Mesothelial cell of epicardium (in vitro differentiated cells): Measurements from ENCODE around the gene PHOSPHO1. TPM values are rescaled to one million over a fixed set of nuclear protein-coding genes. Genes with fewer than 3 reads are reported as not detected.
"Not testable (repeated sequence)": the region's sequence is repeated elsewhere in the genome, so short reads cannot be mapped to it uniquely, and the experiment has no call there.

ENCODE experiments used
- DNase-seq, 2 experiments: peaks; one replicate each; pipeline ENCODE4 v3.0.0; 2021; ENCODE audit warnings: low spot score in 2 of 2; ENCODE audit not compliant: unreplicated experiment in 2 of 2
- H3K27ac Mint-ChIP-seq: 2 replicates; pipeline ENCODE4 v1.8.0; 2021; ENCODE audit warnings: mixed read lengths
- H3K27me3 Mint-ChIP-seq: 2 replicates; pipeline ENCODE4 v1.8.0; 2021; ENCODE audit warnings: low read depth, mixed read lengths
- H3K36me3 Mint-ChIP-seq: 2 replicates; pipeline ENCODE4 v1.8.0; 2021; ENCODE audit warnings: mixed read lengths
- H3K4me1 Mint-ChIP-seq: 2 replicates; pipeline ENCODE4 v1.8.0; 2021; ENCODE audit warnings: mixed read lengths
- H3K4me3 Mint-ChIP-seq: 2 replicates; pipeline ENCODE4 v1.8.0; 2021; ENCODE audit warnings: mild to moderate bottlenecking, moderate library complexity, mixed read lengths
- H3K9me3 Mint-ChIP-seq: 2 replicates; pipeline ENCODE4 v1.8.0; 2021; ENCODE audit warnings: mixed read lengths
- CTCF ChIP-seq: fragments of 200-600 bp; sonication (generic); IDR thresholded peaks from one replicate; pipeline ENCODE4 v1.5.0; 2021; ENCODE audit warnings: antibody characterized with exemption; ENCODE audit not compliant: unreplicated experiment
- total RNA-seq: library from RNA; stranded (reverse); gene quantifications from 3 replicates; pipeline ENCODE4 v1.2.1, GENCODE V29; 2021

PHOSPHO1 gene
- total RNA-seq, 1 donor from 2014 or later: 0.25 TPM

GRCh38 chr17:49183801-49184200 lies 46.8 kb downstream of the PHOSPHO1 start:
- H3K4me3 Mint-ChIP-seq: no peak overlapping the region

DNA sequence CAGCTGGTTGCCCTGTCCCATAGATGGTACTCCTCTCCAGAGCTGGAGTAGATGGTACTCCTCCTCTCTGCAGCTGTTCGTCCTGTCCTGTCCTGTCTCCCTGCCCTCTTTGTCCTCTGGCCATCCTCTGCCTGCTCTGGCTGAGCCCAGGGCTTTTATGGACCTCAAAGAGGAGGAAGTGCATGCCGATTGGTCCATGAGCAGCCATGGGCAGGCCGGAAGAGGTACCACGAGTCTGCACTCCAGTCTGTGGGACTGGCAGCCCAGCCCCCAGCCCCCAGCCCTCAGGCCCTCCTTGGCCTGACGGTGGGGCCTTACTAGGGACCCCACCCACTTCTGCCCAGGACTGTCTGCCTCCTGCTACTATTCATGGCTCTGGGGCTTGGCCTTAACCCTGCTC lies 47.2 kb downstream of the PHOSPHO1 start:
- H3K27ac Mint-ChIP-seq: no peak overlapping the region
- peaks cover 24% of the 10 kb centered on the region for H3K9me3 Mint-ChIP-seq
- no peak overlapping the region for H3K4me3 Mint-ChIP-seq
- no peak for TF ChIP-seq CTCF
- no peaks in the 10 kb centered on the region for H3K27me3 Mint-ChIP-seq
- no peak for DNase-seq
- no peaks in the 10 kb centered on the region for H3K4me1 Mint-ChIP-seq
- H3K36me3 Mint-ChIP-seq: peaks cover 2% of the 10 kb centered on the region

More at GRCh38 chr17:49183801-49184200, 46.8 kb downstream of the PHOSPHO1 start:
- Mint-ChIP-seq H3K27me3 (no peaks in the 10 kb centered on the region), H3K9me3 (peaks cover 24% of the 10 kb centered on the region), H3K4me1 (no peaks in the 10 kb centered on the region), H3K36me3 (peaks cover 2% of the 10 kb centered on the region), H3K27ac (no peak overlapping the region)
- no peak for DNase-seq
- no peak for TF ChIP-seq CTCF

GRCh38 chr17:49180998-49181635 lies 49.5 kb downstream of the PHOSPHO1 start:
- Mint-ChIP-seq H3K36me3 (peaks cover 2% of the 10 kb centered on the region), H3K4me3 (no peak overlapping the region), H3K27me3 (no peaks in the 10 kb centered on the region), H3K9me3 (peaks cover 33% of the 10 kb centered on the region), H3K27ac (no peak overlapping the region), H3K4me1 (no peaks in the 10 kb centered on the region)
- DNase-seq: no peak
- no peak for TF ChIP-seq CTCF

DNA sequence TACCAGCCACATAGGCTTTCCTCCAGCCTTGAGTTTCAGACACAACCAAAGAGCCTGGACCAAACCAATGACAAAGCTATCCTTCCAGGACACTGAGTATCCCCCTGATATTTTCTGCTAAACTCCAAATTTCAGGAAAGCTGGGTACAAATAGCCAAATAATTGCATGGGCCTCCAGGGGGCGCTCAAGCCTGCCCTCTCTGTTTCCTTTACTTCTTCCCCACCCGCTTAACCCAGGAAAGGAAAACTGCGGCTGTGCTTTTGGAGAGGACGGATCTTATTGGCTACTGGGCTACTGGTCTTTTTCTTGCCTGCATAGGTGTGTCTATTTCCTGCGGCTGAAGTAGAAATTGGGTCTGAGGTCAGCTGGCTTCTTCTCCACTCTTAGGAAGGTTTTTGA lies 50.3 kb downstream of the PHOSPHO1 start:
- DNase-seq: no peak
- peak; percentile 58 for TF ChIP-seq CTCF
- Mint-ChIP-seq H3K27me3 (no peaks in the 10 kb centered on the region), H3K4me1 (no peaks in the 10 kb centered on the region), H3K4me3 (no peak overlapping the region), H3K27ac (no peak overlapping the region), H3K9me3 (peaks cover 34% of the 10 kb centered on the region), H3K36me3 (no peaks in the 10 kb centered on the region)

- H3K4me3 Mint-ChIP-seq, H3K27ac Mint-ChIP-seq, H3K4me1 Mint-ChIP-seq, DNase-seq, H3K36me3 Mint-ChIP-seq: not testable (repeated sequence)
- Mint-ChIP-seq H3K9me3 (peaks cover 49% of the 10 kb centered on the region), H3K27me3 (peaks cover 13% of the 10 kb centered on the region)
These were observed 54.6 kb downstream of the PHOSPHO1 start for GRCh38 chr17:49175978-49176377.

Other genes starting within 250 kb of the PHOSPHO1 start
- 225 to 227 TPM (median 227 TPM) in 3 replicates for gene IGF2BP1, start 233.4 kb downstream of the PHOSPHO1 start, total RNA-seq
- 0.02 to 0.07 TPM (median 0.04 TPM) in 3 replicates for gene B4GALNT2, start 98.0 kb downstream of the PHOSPHO1 start, total RNA-seq
- gene GNGT2, start 20.2 kb downstream of the PHOSPHO1 start, total RNA-seq: 0.34 TPM in 1 of 3 replicates, not detected in the others
- 0.51 to 1.3 TPM (median 0.69 TPM) in 3 replicates for gene ABI3, start 20.1 kb downstream of the PHOSPHO1 start, total RNA-seq
- 64.0 to 66.0 TPM (median 64.3 TPM) in 3 replicates for gene ZNF652, start 131.5 kb upstream of the PHOSPHO1 start, total RNA-seq
- gene PHB1, start 184.1 kb upstream of the PHOSPHO1 start, total RNA-seq: 136 to 147 TPM (median 144 TPM) in 3 replicates